A673 (cell line): ENCODE measurements around the gene TRNP1. TPM values are rescaled to one million over a fixed set of nuclear protein-coding genes. Genes with fewer than 3 reads are reported as not detected.
"Not testable (repeated sequence)": the region's sequence is repeated elsewhere in the genome, so short reads cannot be mapped to it uniquely, and the experiment has no call there.

Experiments
- BruUV-seq: library from RNA; stranded (reverse); fragments of 400-500 nt; replicated peaks from 2 replicates; lab custom pipeline; 2021; lab: Mats Ljungman, UMichigan
- CTCF ChIA-PET: fragments of 300-600 bp; sonication (Branson Sonifier 250); formaldehyde crosslinking; loops from one replicate; lab custom pipeline; 2022; ENCODE audit warnings: antibody characterized with exemption; lab: Charles Lee
- POLR2A ChIA-PET: fragments of 300-600 bp; sonication (Branson Sonifier 250); formaldehyde crosslinking; loops from one replicate; lab custom pipeline; 2022; ENCODE audit warnings: antibody characterized with exemption; ENCODE audit not compliant: low non-redundant PET; lab: Charles Lee
- DNase-seq: peaks from one replicate; pipeline ENCODE4 v3.0.0-alpha.2; 2015; ENCODE audit warnings: low spot score
- H3K27ac ChIP-seq: fragments of 200-600 bp; sonication (generic); 2 replicates; pipeline ENCODE4 v1.5.1; 2016; ENCODE audit warnings: mixed run types, low read depth, mild to moderate bottlenecking, mixed read lengths, antibody characterized with exemption, low read length; ENCODE audit not compliant: poor library complexity, severe bottlenecking
- H3K27me3 ChIP-seq: fragments of 200-600 bp; sonication (generic); replicated peaks from 2 replicates; pipeline ENCODE4 v1.6.1; 2017; ENCODE audit warnings: mixed run types, low read depth, mild to moderate bottlenecking, mixed read lengths, antibody characterized with exemption, low read length; ENCODE audit not compliant: insufficient read depth, poor library complexity
- H3K36me3 ChIP-seq: fragments of 200-600 bp; sonication (generic); 2 replicates; pipeline ENCODE4 v1.6.1; 2016; ENCODE audit warnings: mixed run types, mild to moderate bottlenecking, mixed read lengths, antibody characterized with exemption, low read length; ENCODE audit not compliant: insufficient read depth, poor library complexity, severe bottlenecking
- H3K4me1 ChIP-seq: fragments of 200-600 bp; sonication (generic); 2 replicates; pipeline ENCODE4 v1.6.1; 2017; ENCODE audit warnings: mixed run types, mild to moderate bottlenecking, mixed read lengths, antibody characterized with exemption, low read length; ENCODE audit not compliant: insufficient read depth, poor library complexity, severe bottlenecking
- H3K4me3 ChIP-seq: fragments of 200-600 bp; sonication (generic); 2 replicates; pipeline ENCODE4 v1.5.1; 2016; ENCODE audit warnings: low read depth, mixed run types, mild to moderate bottlenecking, mixed read lengths, low read length; ENCODE audit not compliant: poor library complexity, severe bottlenecking
- H3K9me3 ChIP-seq: fragments of 200-600 bp; sonication (generic); 2 replicates; pipeline ENCODE4 v1.6.1; 2016; ENCODE audit warnings: mixed run types, low read depth, mild to moderate bottlenecking, mixed read lengths, antibody characterized with exemption, low read length; ENCODE audit not compliant: poor library complexity, severe bottlenecking
- CTCF ChIP-seq: fragments of 300-800, 200-600 bp; sonication (generic); conservative IDR thresholded peaks from 2 replicates; pipeline ENCODE4 v1.5.1; 2017; ENCODE audit warnings: low read depth, mild to moderate bottlenecking, antibody characterized with exemption, low read length, moderate library complexity, mixed read lengths
- EZH2 ChIP-seq: fragments of 200-600 bp; sonication (generic); IDR thresholded peaks from 2 replicates; pipeline ENCODE4 v1.6.1; 2017; ENCODE audit warnings: borderline replicate concordance, low read depth, mild to moderate bottlenecking, mixed read lengths, antibody characterized with exemption, low read length; ENCODE audit not compliant: poor library complexity, severe bottlenecking
- intact Hi-C: fragments of 100-400 bp; cut with micrococcal nuclease; formaldehyde crosslinking; loops from one replicate; pipeline ENCODE4 v1.10.0; 2022; ENCODE audit not compliant: unreplicated experiment
- total RNA-seq: library from RNA; stranded (reverse); gene quantifications from 2 replicates; pipeline ENCODE4 v1.2.3, GENCODE V29; 2021

The TRNP1 gene
- total RNA-seq, 1 experiment from 2014 or later: 1.0 TPM

GRCh38 chr1:26946270-26946669, 47.2 kb upstream of the TRNP1 start:
- Histone ChIP-seq H3K9me3 (no peaks in the 10 kb centered on the region), H3K36me3 (peaks cover 54% of the 10 kb centered on the region), H3K4me1 (no peaks in the 10 kb centered on the region), H3K27me3 (no peaks in the 10 kb centered on the region), H3K27ac (no peak overlapping the region), H3K4me3 (no peak overlapping the region)
- BruUV-seq: no TSS peak
- ChIA-PET POLR2A (no interaction called here), CTCF (no interaction called here)
- DNase-seq: no peak
- TF ChIP-seq EZH2: no peak
- intact Hi-C loops: no loop called here

DNA sequence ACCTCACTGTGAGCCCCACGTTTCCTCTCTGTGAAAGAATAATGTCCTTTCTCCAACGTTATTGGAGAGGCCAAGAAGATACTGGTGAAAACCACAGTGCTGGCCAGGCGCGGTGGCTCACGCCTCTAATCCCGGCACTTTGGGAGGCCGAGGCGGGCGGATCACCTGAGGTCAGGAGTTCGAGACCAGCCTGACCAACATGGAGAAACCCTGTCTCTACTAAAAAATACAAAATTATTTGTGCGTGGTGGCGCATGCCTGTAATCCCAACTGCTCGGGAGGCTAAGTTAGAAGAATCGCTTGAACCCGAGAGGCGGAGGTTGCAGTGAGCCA, 44.8 kb upstream of the TRNP1 start:
- peaks cover 33% of the 10 kb centered on the region for H3K36me3 ChIP-seq
- POLR2A ChIA-PET, H3K4me1 ChIP-seq, H3K4me3 ChIP-seq, CTCF ChIA-PET, H3K9me3 ChIP-seq, H3K27ac ChIP-seq, BruUV-seq, intact Hi-C loops, DNase-seq, H3K27me3 ChIP-seq: not testable (repeated sequence)

- DNase-seq: no peak
- no peak for TF ChIP-seq EZH2
- no peak for TF ChIP-seq CTCF
- H3K4me1 ChIP-seq: no peaks in the 10 kb centered on the region
- POLR2A ChIA-PET: no interaction called here
- H3K9me3 ChIP-seq: no peaks in the 10 kb centered on the region
- no peaks in the 10 kb centered on the region for H3K27me3 ChIP-seq
- H3K27ac ChIP-seq: no peak overlapping the region
- BruUV-seq: no TSS peak
- H3K4me3 ChIP-seq: no peak overlapping the region
- CTCF ChIA-PET: no interaction called here
- H3K36me3 ChIP-seq: peaks cover 26% of the 10 kb centered on the region
- intact Hi-C loops: no loop called here
Measured at GRCh38 chr1:26949266-26949925, 44.1 kb upstream of the TRNP1 start.

GRCh38 chr1:26949926-26950319, 43.6 kb upstream of the TRNP1 start:
- no peak overlapping the region for H3K4me3 ChIP-seq
- no TSS peak for BruUV-seq
- no peak for DNase-seq
- intact Hi-C loops: no loop called here
- no peak for TF ChIP-seq CTCF
- TF ChIP-seq EZH2: no peak
- peaks cover 23% of the 10 kb centered on the region for H3K36me3 ChIP-seq
- POLR2A ChIA-PET: no interaction called here
- H3K27me3 ChIP-seq: no peaks in the 10 kb centered on the region
- CTCF ChIA-PET: no interaction called here
- no peaks in the 10 kb centered on the region for H3K9me3 ChIP-seq
- no peaks in the 10 kb centered on the region for H3K4me1 ChIP-seq
- no peak overlapping the region for H3K27ac ChIP-seq
